Subcutaneous abdominal adipose tissue (tissue), 5 donors: Measurements from ENCODE around the gene PDYN.

Experiments used
- H3K27ac ChIP-seq: one replicate; pipeline ENCODE4 v1.7.0; 2013; ENCODE audit warnings: low read depth, mild to moderate bottlenecking, inconsistent platforms, low read length, moderate library complexity
- H3K27me3 ChIP-seq, 5 donors: one replicate each; pipeline ENCODE4 v1.7.0; 2013; ENCODE audit warnings: low read length in 5 of 5, inconsistent platforms in 1 of 5; ENCODE audit not compliant: control insufficient read depth in 5 of 5, insufficient read depth in 4 of 5
- H3K36me3 ChIP-seq, 5 donors: one replicate each; pipeline ENCODE4 v1.7.0; 2013; ENCODE audit warnings: low read length in 5 of 5; ENCODE audit not compliant: control insufficient read depth in 5 of 5, insufficient read depth in 5 of 5
- H3K4me1 ChIP-seq, 5 donors: one replicate each; pipeline ENCODE4 v1.7.0; 2013; ENCODE audit warnings: low read length in 5 of 5, mild to moderate bottlenecking in 3 of 5, moderate library complexity in 1 of 5; ENCODE audit not compliant: control insufficient read depth in 5 of 5, insufficient read depth in 5 of 5
- H3K4me3 ChIP-seq, 5 donors: one replicate each; pipeline ENCODE4 v1.7.0; 2013; ENCODE audit warnings: low read length in 5 of 5, low read depth in 1 of 5
- H3K9ac ChIP-seq, 5 donors: one replicate each; pipeline ENCODE4 v1.7.0; 2013; ENCODE audit warnings: low read length in 5 of 5, mild to moderate bottlenecking in 4 of 5, moderate library complexity in 3 of 5
- H3K9me3 ChIP-seq, 5 donors: one replicate each; pipeline ENCODE4 v1.7.0; 2013; ENCODE audit warnings: low read length in 5 of 5; ENCODE audit not compliant: control insufficient read depth in 5 of 5
- donor health status: healthy.
- donor health status: healthy.
- donor health status: healthy.
- donor health status: healthy.
- donor health status: healthy.

The PDYN gene

DNA sequence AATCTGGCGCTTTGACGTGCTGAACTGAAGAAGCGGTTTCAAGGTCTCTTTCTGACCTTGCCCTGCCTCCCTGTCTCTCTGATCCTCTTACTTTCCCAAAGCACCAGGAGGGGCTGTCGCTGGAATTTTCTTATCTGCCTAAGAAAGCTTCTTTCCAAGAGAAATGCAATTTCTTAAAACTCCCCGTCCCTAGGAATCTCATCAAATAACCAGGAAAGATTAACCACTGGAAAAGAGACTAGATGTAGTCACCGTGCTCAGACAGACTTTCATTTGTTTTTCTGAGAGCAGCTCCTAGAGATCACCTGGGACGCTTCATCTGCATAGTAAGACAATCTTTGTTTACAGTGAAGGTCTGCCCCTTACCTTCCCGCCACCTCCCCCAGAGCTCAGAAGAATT, 38.6 kb downstream of the PDYN start:
- H3K36me3 ChIP-seq: no peaks in the 10 kb centered on the region
- no peaks in the 10 kb centered on the region for H3K27me3 ChIP-seq
- H3K27ac ChIP-seq: no peak overlapping the region
- H3K9me3 ChIP-seq: no peaks in the 10 kb centered on the region
- no peak overlapping the region for H3K9ac ChIP-seq
- H3K4me3 ChIP-seq: no peak overlapping the region
- peaks cover 0 to 16% (median 2%) of the 10 kb centered on the region in 5 donors for H3K4me1 ChIP-seq

DNA sequence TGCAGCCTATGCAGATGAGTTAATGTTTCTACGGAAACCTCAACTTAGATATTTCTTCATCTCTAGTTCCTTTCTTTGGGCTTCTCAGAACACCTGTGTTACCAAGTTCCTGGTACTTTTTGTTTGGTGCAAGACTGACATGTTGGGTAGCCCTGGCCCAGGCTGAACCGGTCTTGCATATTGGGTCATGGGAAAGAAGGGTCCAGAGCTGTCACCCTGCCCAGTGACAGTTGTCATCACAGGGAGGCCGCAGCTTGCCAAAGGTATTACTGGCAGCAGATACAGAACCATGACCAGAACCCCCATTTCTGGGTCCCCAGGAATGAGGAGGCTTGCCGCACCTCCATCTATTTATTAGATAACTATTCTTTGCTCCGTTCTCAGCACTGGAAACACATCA, 40.2 kb downstream of the PDYN start:
- H3K9me3 ChIP-seq: no peaks in the 10 kb centered on the region
- no peak overlapping the region for H3K4me3 ChIP-seq
- H3K9ac ChIP-seq: no peak overlapping the region
- H3K27ac ChIP-seq: no peak overlapping the region
- H3K4me1 ChIP-seq: peaks cover 8 to 29% (median 17%) of the 10 kb centered on the region in 5 donors
- no peaks in the 10 kb centered on the region for H3K27me3 ChIP-seq
- no peaks in the 10 kb centered on the region for H3K36me3 ChIP-seq

DNA sequence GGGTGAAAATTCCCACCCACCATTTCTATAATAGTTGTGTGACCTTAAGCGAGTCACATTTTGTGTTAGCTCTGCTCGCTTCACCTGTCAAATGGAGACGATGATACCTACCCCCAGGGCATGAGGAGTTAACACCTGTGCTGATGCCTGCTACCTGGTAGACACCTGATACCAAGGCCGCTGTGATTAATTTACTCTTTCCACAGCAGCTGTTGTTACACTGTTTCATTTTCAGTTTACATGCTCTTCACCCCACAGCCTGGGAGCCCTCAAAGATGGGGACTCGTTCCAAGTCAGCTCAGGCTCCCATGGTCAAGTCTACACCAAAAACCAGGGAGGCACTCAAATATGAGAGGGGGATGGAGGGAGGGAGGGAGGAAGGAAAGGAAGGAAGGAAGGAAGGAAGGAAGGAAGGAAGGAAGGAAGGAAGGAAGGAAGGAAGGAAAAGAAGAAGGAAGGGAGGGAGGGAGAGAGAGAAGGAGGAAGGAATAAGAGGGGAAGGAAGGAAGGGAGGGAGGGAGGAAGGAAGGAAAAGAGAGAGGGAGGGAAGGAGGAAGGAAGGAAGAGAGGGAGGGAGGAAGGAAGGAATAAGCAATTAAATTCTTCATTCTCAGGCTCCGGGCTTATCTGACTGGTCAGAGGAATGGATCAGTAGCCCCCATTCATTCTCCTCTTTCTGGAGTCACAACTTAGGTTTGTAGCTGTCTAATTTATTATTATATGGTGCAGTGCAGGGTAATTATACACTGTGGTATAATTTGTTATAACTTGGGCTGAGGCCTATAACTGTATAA, 40.9 kb downstream of the PDYN start:
- Histone ChIP-seq H3K4me1 (peaks cover 8 to 36% (median 19%) of the 10 kb centered on the region in 5 donors), H3K9ac (no peak overlapping the region), H3K36me3 (no peaks in the 10 kb centered on the region), H3K27me3 (no peaks in the 10 kb centered on the region), H3K27ac (no peak overlapping the region), H3K4me3 (no peak overlapping the region), H3K9me3 (no peaks in the 10 kb centered on the region)

DNA sequence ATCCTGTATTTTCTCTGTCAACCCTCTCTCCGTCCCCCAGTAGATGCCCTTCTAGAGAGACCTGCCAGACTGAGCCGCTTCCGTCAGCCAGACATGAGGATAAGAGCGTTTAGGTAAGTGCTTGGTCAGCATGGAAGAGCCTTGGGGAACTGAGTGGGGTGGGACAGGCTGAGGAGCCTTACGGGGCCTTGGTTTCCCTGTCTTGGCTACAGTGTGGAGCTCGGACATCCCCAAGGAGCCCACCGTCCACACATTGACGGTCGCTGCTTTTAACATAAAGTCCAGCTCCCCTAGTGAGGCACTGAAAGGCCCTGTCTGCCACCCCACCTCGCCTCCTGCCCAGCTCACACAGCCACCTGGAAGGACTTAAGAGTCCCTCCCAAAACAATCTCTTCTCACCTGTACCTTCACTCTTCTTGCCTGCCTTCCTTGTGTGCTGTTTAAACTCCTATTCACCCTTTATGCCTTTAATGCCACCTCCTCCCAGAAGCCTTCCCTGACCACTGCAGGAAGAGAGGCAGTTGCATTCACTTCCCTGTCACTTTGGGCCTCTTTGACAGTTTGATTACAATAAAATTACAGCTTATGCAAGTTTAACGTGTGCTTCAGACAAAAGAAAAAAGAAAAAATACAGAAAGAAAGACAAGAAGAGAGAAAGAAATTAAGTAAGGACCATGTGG, 42.3 kb downstream of the PDYN start:
- no peak overlapping the region for H3K9ac ChIP-seq

DNA sequence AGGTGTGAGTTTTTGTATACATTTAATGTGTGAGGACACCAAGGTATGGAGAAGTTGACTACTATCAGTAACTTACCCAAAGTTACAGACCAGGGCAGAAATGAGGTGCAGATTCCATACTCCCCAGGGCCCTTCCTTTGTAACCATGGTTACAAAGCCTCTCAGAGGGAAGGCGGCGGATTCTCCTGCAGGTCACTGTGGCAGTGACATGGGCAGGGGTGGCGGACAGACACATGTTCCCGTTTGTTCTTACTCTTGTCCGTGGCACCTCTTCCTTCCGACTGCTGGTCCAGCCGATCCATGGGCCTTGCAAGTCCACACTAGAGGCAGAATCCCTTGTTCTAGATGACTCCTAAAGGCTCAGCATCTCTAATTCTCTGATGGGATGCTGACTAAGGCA, 43.0 kb downstream of the PDYN start:
- Histone ChIP-seq H3K4me3 (no peak overlapping the region), H3K27me3 (peaks cover 0 to 5% (median 0%) of the 10 kb centered on the region in 5 donors), H3K4me1 (peaks cover 11 to 57% (median 36%) of the 10 kb centered on the region in 5 donors), H3K9ac (no peak overlapping the region), H3K36me3 (no peaks in the 10 kb centered on the region), H3K27ac (no peak overlapping the region), H3K9me3 (no peaks in the 10 kb centered on the region)

More for the DNA sequence above, 42.3 kb downstream of the PDYN start:
- H3K27me3 ChIP-seq: peaks cover 0 to 5% (median 0%) of the 10 kb centered on the region in 5 donors
- H3K27ac ChIP-seq: no peak overlapping the region
- no peaks in the 10 kb centered on the region for H3K36me3 ChIP-seq
- peaks cover 11 to 50% (median 29%) of the 10 kb centered on the region in 5 donors for H3K4me1 ChIP-seq
- H3K4me3 ChIP-seq: no peak overlapping the region
- H3K9me3 ChIP-seq: no peaks in the 10 kb centered on the region

DNA sequence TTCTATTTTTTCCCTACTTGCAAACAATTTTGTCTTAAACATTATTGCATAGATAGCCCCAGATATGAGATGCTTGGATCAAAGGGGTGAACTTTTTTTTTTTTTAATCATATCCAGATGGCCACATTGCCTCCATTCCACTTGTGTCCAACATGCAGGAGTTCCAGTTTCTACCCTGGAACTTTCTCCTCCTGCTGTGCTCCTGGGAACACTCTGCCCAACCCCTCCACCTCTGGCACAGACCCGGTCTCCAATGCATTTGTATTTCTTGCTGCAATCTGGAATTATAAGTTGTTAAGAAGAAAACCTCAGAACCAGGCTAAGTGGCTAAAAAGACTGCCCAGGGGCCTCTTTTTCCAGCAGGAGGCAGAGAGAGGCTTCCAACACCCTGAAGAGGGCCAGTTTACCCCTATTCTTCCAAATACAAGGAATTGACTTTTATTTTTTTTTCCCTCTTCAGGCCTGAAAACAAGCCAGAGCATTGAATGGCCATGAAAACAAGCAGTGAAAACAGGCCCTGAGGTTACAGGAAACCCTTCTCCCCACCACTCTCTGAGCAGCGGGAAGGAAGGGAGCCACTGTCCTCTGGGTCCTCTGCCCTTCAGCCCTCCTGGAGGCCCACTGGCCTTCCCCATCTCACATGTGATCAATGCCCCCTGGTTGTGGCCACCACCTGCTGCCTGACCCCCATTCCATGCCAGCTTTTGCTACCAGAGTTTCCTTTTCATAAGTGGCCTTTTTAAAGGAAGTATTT, 44.3 kb downstream of the PDYN start:
- H3K27me3 ChIP-seq: peaks cover 0 to 5% (median 0%) of the 10 kb centered on the region in 5 donors
- H3K4me3 ChIP-seq: no peak overlapping the region
- H3K9ac ChIP-seq: peak overlapping the region in 1 of 5 donors; percentile 55
- no peaks in the 10 kb centered on the region for H3K9me3 ChIP-seq
- peaks cover 11 to 70% (median 49%) of the 10 kb centered on the region in 5 donors for H3K4me1 ChIP-seq
- H3K27ac ChIP-seq: peak overlapping the region; percentile 24
- H3K36me3 ChIP-seq: no peaks in the 10 kb centered on the region

DNA sequence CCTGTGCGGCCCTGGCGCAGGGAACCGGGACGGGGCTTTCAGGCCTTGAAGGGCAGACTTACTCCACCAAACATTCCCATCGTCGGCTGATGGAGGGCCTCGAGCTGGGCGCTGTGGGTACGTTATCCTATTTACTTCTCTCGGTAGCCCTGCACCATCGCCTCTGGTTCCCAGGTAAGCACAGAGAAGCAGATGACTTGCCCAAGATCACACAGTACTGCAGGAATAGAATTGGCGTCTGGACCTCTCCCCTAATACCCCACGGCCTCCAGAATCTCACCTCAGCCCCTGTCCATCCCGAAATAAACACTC, 46.4 kb downstream of the PDYN start:
- Histone ChIP-seq H3K4me1 (peaks cover 17 to 85% (median 63%) of the 10 kb centered on the region in 5 donors), H3K27me3 (peaks cover 0 to 5% (median 0%) of the 10 kb centered on the region in 5 donors), H3K27ac (no peak overlapping the region), H3K9me3 (no peaks in the 10 kb centered on the region), H3K4me3 (no peak overlapping the region), H3K36me3 (no peaks in the 10 kb centered on the region), H3K9ac (no peak overlapping the region)

DNA sequence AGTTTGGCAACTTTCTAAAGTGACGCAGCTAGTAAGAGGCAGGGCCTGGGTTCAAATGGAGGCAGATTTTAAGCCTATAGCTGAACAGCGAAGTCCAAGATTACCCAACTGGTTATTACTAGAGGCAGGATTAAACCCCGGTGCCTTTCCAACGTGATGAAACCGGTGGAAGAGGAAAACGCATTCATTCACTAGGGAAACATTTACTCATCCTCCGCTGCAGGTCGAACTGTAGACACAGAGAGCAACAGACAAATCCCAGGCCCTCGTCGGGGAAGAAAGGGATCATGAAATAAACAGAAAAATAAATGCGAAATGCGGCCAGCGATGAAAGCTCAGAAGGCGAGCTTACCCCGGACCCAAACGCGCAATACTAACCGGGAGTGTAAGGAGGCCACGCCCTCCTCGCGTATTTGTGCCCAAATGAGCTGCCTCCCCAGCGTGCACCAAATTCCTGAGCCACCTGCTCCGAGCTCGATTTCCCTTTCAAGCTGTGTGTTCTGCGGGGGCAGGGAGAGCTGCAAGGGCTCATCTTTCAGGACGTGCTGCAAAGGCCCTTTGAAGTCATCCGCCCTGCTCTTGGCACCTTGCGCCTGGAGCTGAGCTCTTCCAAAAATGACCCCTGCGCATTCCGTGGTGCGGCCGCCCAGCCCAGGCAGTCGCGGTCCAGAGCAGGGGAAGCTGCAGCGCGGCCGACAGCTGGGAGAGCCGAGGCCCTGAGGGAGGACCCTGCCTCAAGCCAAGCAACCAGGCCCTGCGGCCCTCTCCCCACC, 46.9 kb downstream of the PDYN start:
- no peaks in the 10 kb centered on the region for H3K9me3 ChIP-seq
- peak overlapping the region; percentile 11 to 52 (median 38) for H3K4me3 ChIP-seq
- no peak overlapping the region for H3K27ac ChIP-seq
- no peaks in the 10 kb centered on the region for H3K36me3 ChIP-seq
- peak overlapping the region in 1 of 5 donors; percentile 1 for H3K9ac ChIP-seq
- H3K27me3 ChIP-seq: peaks cover 0 to 5% (median 0%) of the 10 kb centered on the region in 5 donors
- peaks cover 17 to 88% (median 65%) of the 10 kb centered on the region in 5 donors for H3K4me1 ChIP-seq

DNA sequence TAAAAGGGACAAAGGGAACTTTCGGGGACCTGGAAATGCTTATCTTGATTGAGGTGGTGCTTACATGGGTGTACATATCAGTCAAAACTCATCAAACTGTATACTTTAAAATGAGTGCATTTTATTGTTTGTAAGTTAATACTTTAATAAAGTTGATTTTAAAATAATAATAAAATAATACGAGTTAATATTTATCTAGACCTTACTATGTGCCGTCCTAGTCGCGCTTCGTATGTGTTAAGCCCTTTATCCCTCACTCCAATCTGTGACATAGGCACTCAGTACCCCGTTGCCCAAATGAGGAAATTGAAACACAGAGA, 47.5 kb downstream of the PDYN start:
- H3K4me1 ChIP-seq: peaks cover 21 to 90% (median 70%) of the 10 kb centered on the region in 5 donors

More for the DNA sequence above, 47.5 kb downstream of the PDYN start:
- H3K36me3 ChIP-seq: no peaks in the 10 kb centered on the region
- no peak overlapping the region for H3K27ac ChIP-seq
- H3K4me3 ChIP-seq: no peak overlapping the region
- H3K27me3 ChIP-seq: peaks cover 0 to 5% (median 0%) of the 10 kb centered on the region in 5 donors
- no peaks in the 10 kb centered on the region for H3K9me3 ChIP-seq
- no peak overlapping the region for H3K9ac ChIP-seq
